B cell (primary cell): ENCODE measurements around the gene PCBP2. TPM values are rescaled to one million over a fixed set of nuclear protein-coding genes. Genes with fewer than 3 reads are reported as not detected.
A peak's percentile ranks its signal among the peaks of the same experiment; 100 is the strongest.

Experiments used
- ATAC-seq: fragments of 200-7000 bp; cut with Tn5 transposase; one replicate; pipeline ENCODE4 v1.10.0; 2021; ENCODE audit warnings: low read depth, mild to moderate bottlenecking, moderate number of reproducible peaks, moderate library complexity
- CTCF ChIA-PET: fragments of 350-600 bp; sonication (Branson Sonifier 250); formaldehyde crosslinking; loops from one replicate; lab custom pipeline; 2021; ENCODE audit warnings: antibody characterized with exemption, inconsistent platforms; lab: Charles Lee
- POLR2A ChIA-PET: fragments of 350-600 bp; sonication (Branson Sonifier 250); formaldehyde crosslinking; loops from one replicate; lab custom pipeline; 2021; ENCODE audit warnings: antibody characterized with exemption; lab: Charles Lee
- DNase-seq: peaks from one replicate; pipeline ENCODE4 v3.0.0; 2013
- H2AFZ ChIP-seq: 2 replicates; pipeline ENCODE4 v1.6.1; 2012; ENCODE audit warnings: mild to moderate bottlenecking, low read depth, low read length; ENCODE audit not compliant: insufficient read depth, poor library complexity, severe bottlenecking
- H3K27ac ChIP-seq, 2 donors: 1 replicate in 1 of 2; 2 replicates in 1 of 2; pipeline ENCODE4 v1.5.1; 2012 to 2013; ENCODE audit warnings: low read length in 2 of 2, mild to moderate bottlenecking in 2 of 2, moderate library complexity in 1 of 2
- H3K27me3 ChIP-seq, 4 experiments: fragments of 200-600 bp in 1 of 4; sonication (generic) in 1 of 4; replicated peaks in 1 of 4; 1 replicate in 2 of 4; 2 replicates in 2 of 4; pipeline versions ENCODE4 v1.6.1 to v1.7.0; 2013 to 2016; ENCODE audit warnings: low read length in 3 of 4, mild to moderate bottlenecking in 2 of 4, mixed read lengths in 1 of 4, moderate library complexity in 1 of 4; ENCODE audit not compliant: insufficient read depth in 4 of 4, control insufficient read depth in 3 of 4; ENCODE audit errors: control extremely low read depth in 1 of 4
- H3K36me3 ChIP-seq, 2 experiments: replicated peaks in 1 of 2; 1 replicate in 1 of 2; 2 replicates in 1 of 2; pipeline versions ENCODE4 v1.6.1 to v1.7.1; 2013; ENCODE audit warnings: low read length in 1 of 2; ENCODE audit not compliant: insufficient read depth in 2 of 2, control insufficient read depth in 1 of 2; ENCODE audit errors: control extremely low read depth in 1 of 2, extremely low read depth in 1 of 2
- H3K4me1 ChIP-seq, 2 donors: fragments of 200-600 bp in 1 of 2; sonication (generic) in 1 of 2; 1 replicate in 1 of 2; 2 replicates in 1 of 2; pipeline versions ENCODE4 v1.5.1 to v1.6.1; 2013 to 2017; ENCODE audit warnings: low read length in 2 of 2; ENCODE audit not compliant: control insufficient read depth in 2 of 2, insufficient read depth in 2 of 2
- H3K4me2 ChIP-seq: replicated peaks from 2 replicates; pipeline ENCODE3; 2012; ENCODE audit warnings: mild to moderate bottlenecking, low read depth, low read length; ENCODE audit not compliant: poor library complexity, severe bottlenecking
- H3K4me3 ChIP-seq, 5 experiments: fragments of 200-600 bp in 1 of 5; sonication (generic) in 1 of 5; 1 replicate in 3 of 5; 2 replicates in 2 of 5; pipeline versions ENCODE4 v1.5.1 to v1.7.0; 2011 to 2016; ENCODE audit warnings: low read length in 4 of 5, mild to moderate bottlenecking in 4 of 5, low read depth in 2 of 5, control low read depth in 1 of 5, moderate library complexity in 1 of 5; ENCODE audit not compliant: insufficient read depth in 1 of 5; ENCODE audit errors: control extremely low read depth in 1 of 5, extremely low read depth in 1 of 5
- H3K79me2 ChIP-seq: fragments of 200-600 bp; sonication (generic); one replicate; pipeline ENCODE4 v1.6.0; 2016; ENCODE audit warnings: low read length; ENCODE audit not compliant: control insufficient read depth, insufficient read depth
- H3K9ac ChIP-seq: fragments of 200-600 bp; sonication (generic); 2 replicates; pipeline ENCODE4 v1.6.1; 2017; ENCODE audit warnings: mild to moderate bottlenecking, low read length, moderate library complexity
- H3K9me3 ChIP-seq, 3 donors: one replicate each; pipeline versions ENCODE4 v1.6.1 to v1.7.1; 2013; ENCODE audit warnings: low read length in 2 of 3; ENCODE audit not compliant: control insufficient read depth in 2 of 3, insufficient read depth in 1 of 3; ENCODE audit errors: control extremely low read depth in 1 of 3
- H4K20me1 ChIP-seq: 2 replicates; pipeline ENCODE4 v1.6.0; 2012; ENCODE audit warnings: mild to moderate bottlenecking, low read length; ENCODE audit not compliant: insufficient read depth, control insufficient read depth, poor library complexity, severe bottlenecking
- H3K27ac Mint-ChIP-seq: one replicate; pipeline ENCODE4 v1.8.0; 2021; ENCODE audit warnings: mixed read lengths
- H3K27me3 Mint-ChIP-seq: one replicate; pipeline ENCODE4 v1.8.0; 2021; ENCODE audit warnings: mixed read lengths
- H3K4me1 Mint-ChIP-seq: one replicate; pipeline ENCODE4 v1.8.0; 2021; ENCODE audit warnings: mixed read lengths
- H3K4me3 Mint-ChIP-seq: one replicate; pipeline ENCODE4 v1.8.0; 2021; ENCODE audit warnings: mixed read lengths
- H3K9me3 Mint-ChIP-seq: one replicate; pipeline ENCODE4 v1.8.0; 2022; ENCODE audit warnings: mixed read lengths; ENCODE audit not compliant: insufficient read depth
- EZH2 ChIP-seq: IDR thresholded peaks from 2 replicates; pipeline ENCODE4 v1.6.1; 2012; ENCODE audit warnings: borderline replicate concordance, low read depth, mild to moderate bottlenecking, moderate library complexity, low read length; ENCODE audit not compliant: insufficient read depth, poor library complexity, severe bottlenecking
- WGBS: methylation state at CpG from one replicate; pipeline ENCODE4 v1.1.5; 2013; ENCODE audit warnings: missing lambda C conversion rate; ENCODE audit not compliant: insufficient coverage; 5-methylcytosine and 5-hydroxymethylcytosine counted together
- intact Hi-C: fragments of 100-400 bp; cut with micrococcal nuclease; formaldehyde crosslinking; loops from one replicate; pipeline ENCODE4 v1.10.0; 2022
- polyA plus RNA-seq: library from polyadenylated mRNA; depleted of rRNA; stranded (reverse); fragments of >200 nt; gene quantifications from 2 replicates; pipeline ENCODE4 v1.2.3, GENCODE V29; 2012
- total RNA-seq, 2 donors: library from RNA; stranded (reverse); fragments of 120-200 nt in 1 of 2; gene quantifications; 1 replicate in 1 of 2; 2 replicates in 1 of 2; pipeline versions ENCODE4 v1.2.3 to v1.2.4, GENCODE V29; 2013 to 2022
- TF ChIP-seq, protein P1 (sequence below): fragments of 200-600 bp; IDR thresholded peaks from one replicate; pipeline ENCODE4 v1.8.0; 2022; ENCODE audit warnings: antibody characterized with exemption, mild to moderate bottlenecking

The PCBP2 gene
- total and polyA plus RNA-seq, 2 donors (not counting 1 experiment from before 2014, with no cell fraction given), result 492 to 944 TPM

DNA sequence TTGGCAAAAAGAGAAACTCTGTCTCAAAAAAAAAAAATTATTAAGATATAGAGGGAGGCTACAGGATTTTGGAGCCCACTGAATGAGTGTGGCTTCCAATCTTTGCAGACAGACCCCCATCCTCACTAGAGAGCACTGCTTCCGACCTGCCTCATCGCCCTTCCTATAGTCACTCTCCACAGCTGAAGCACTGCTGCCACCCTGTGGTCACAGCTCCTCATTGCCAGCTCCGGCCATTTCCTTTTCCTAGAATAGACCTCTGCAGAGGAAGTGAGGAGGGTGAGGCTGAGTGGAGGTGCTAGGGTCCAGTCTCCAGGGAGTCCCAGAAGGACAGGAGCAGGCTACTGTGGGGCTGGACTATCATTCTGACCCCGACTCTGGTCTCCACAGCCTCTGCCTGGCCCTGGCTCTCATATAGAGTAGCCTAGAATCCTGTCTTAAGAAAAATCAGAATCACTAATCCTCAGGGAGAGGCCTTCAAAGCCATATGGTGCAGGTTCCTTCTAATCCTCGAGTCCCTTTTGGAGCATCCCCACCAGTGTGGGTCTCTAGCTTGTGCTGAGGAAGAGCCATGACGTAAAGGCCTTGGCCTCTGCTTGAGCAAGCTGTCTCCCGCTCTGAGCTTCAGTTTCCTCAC lies 56.8 kb downstream of the PCBP2 start:
- no peak overlapping the region for H3K4me3 ChIP-seq
- H2AFZ ChIP-seq, result peak overlapping the region; percentile 57
- H3K36me3 ChIP-seq, result peaks cover 0 to 45% of the 10 kb centered on the region in 2 experiments
- H3K27me3 ChIP-seq, result no peaks in the 10 kb centered on the region
- peak overlapping the region; percentile 30 to 31 for H3K27ac ChIP-seq
- Mint-ChIP-seq H3K27ac (peak overlapping the region; percentile 64), H3K4me1 (peaks cover 10% of the 10 kb centered on the region), H3K9me3 (no peaks in the 10 kb centered on the region), H3K4me3 (no peak overlapping the region), H3K27me3 (no peaks in the 10 kb centered on the region)
- peak; percentile 87 for DNase-seq
- H3K9ac ChIP-seq, result no peak overlapping the region
- peaks cover 9% of the 10 kb centered on the region for H3K79me2 ChIP-seq
- ChIA-PET POLR2A (interaction anchor here (0.6 to 1.2 kb wide), 7 partner anchors 8 to 894 kb away, joined by 3 to 5 read pairs (median 4); no protein-coding TSS in a partner anchor), CTCF (interaction anchor here (0.6 to 4.4 kb wide), 44 partner anchors 9 to 989 kb away, joined by 3 to 63 read pairs (median 4); partner anchors contain the start of genes AAAS, AMHR2, ATP5MC2 and MAP3K12)
- H4K20me1 ChIP-seq, result no peaks in the 10 kb centered on the region
- H3K4me2 ChIP-seq, result peak overlapping the region; percentile 38
- no peak for TF ChIP-seq EZH2
- TF ChIP-seq, protein P1, sequence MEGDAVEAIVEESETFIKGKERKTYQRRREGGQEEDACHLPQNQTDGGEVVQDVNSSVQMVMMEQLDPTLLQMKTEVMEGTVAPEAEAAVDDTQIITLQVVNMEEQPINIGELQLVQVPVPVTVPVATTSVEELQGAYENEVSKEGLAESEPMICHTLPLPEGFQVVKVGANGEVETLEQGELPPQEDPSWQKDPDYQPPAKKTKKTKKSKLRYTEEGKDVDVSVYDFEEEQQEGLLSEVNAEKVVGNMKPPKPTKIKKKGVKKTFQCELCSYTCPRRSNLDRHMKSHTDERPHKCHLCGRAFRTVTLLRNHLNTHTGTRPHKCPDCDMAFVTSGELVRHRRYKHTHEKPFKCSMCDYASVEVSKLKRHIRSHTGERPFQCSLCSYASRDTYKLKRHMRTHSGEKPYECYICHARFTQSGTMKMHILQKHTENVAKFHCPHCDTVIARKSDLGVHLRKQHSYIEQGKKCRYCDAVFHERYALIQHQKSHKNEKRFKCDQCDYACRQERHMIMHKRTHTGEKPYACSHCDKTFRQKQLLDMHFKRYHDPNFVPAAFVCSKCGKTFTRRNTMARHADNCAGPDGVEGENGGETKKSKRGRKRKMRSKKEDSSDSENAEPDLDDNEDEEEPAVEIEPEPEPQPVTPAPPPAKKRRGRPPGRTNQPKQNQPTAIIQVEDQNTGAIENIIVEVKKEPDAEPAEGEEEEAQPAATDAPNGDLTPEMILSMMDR, result peak; percentile 95
- no peaks in the 10 kb centered on the region for H3K9me3 ChIP-seq
- peaks cover 6 to 8% of the 10 kb centered on the region in 2 donors for H3K4me1 ChIP-seq
- peak; percentile 100 for ATAC-seq
- WGBS, result 48% methylated on average over 5 of the region's 7 CpGs
- intact Hi-C loops, result loop anchor here (1.0 to 5.0 kb wide), 5 partner anchors 36 to 184 kb away; partner anchors contain the start of gene PCBP2
